ENCODE data around the gene PPP3CB.

DNA sequence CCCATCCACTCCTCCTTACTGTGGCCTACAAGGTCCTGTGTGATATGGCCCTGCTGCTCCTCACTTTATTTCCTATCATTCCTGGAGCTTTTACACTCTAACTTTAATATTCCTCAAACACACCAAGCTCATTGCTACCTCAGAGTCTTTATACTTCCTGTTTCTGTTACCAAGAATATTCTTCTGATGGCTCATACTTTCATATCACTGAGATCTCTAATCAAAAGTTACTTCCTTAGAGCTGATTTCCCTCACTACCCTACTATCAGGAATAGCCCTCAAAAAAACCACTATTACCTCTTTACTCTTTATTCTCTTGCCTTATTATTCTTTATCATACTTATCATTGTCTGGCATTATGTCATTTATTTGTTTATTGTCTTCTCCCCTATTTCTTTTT, 5.8 kb upstream of the PPP3CB start:
- TF ChIP-seq CTCF (IDR thresholded peaks at IDR 0.05 in 8 of 11, conservative IDR thresholded peaks at IDR 0.05 in 3 of 11) = no peak
- TF ChIP-seq POLR2A (IDR thresholded peaks at IDR 0.05) = no peak

Measured in spleen (tissue), 7 donors.